ENCODE measurements around the gene TMEM54.

DNA sequence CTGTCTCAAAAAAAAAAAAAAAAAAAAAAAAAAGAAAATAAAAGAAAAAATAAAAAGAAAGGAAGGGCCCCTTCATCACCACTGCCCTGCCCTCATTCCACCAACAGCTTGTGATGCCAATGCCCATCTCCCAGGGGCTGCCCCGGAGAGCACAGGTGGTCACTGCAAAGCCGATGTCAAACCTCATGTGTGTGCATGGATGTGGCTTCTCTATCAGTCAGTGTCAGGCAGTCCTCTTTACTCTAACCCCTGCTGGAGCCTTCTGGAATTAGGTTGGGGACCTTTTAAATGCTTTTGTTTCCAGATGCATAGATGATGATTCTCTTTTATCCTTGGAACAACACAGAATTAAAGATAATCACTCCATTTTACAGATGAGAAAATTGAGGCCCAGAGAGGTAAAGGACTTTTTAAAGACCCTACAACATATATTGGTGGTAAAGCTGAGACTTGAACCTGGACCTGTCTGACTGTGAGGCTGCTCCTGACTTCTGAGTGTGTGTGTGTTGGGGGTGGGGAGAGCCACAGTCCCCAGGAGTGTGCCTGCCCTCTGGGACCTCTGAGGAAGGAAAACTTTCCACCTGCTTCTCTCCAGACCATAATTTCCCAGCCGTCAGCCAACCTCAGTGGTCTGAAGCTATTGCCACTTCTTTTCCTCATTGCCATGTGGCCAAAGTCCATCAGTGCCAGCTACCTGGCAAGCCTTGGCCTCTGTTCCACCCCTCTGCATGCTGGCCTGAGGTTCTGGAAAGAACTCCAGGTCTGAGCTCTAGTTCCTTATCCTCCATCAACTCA lies 3.0 kb upstream of the TMEM54 start:
- TF ChIP-seq CTCF (IDR thresholded peaks at IDR 0.05) (peak in 1 of 5 experiments; percentile 35), EP300 (IDR thresholded peaks at IDR 0.05; ENCODE audit: low read depth) (no peak), POLR2A (IDR thresholded peaks at IDR 0.05) (no peak), POLR2AphosphoS5 (IDR thresholded peaks at IDR 0.05) (peak in 1 of 3 donors; percentile 71)

All from transverse colon (tissue), 4 donors.